ENCODE results near the gene ACTL6B.

Gene ACTL6B

GRCh38 chr7:100626530-100627237, 29.6 kb downstream of the ACTL6B start:
- peak; percentile 94 for DNase-seq

- DNase-seq: no peak
Measured at GRCh38 chr7:100626055-100626454, 30.2 kb downstream of the ACTL6B start.

DNA sequence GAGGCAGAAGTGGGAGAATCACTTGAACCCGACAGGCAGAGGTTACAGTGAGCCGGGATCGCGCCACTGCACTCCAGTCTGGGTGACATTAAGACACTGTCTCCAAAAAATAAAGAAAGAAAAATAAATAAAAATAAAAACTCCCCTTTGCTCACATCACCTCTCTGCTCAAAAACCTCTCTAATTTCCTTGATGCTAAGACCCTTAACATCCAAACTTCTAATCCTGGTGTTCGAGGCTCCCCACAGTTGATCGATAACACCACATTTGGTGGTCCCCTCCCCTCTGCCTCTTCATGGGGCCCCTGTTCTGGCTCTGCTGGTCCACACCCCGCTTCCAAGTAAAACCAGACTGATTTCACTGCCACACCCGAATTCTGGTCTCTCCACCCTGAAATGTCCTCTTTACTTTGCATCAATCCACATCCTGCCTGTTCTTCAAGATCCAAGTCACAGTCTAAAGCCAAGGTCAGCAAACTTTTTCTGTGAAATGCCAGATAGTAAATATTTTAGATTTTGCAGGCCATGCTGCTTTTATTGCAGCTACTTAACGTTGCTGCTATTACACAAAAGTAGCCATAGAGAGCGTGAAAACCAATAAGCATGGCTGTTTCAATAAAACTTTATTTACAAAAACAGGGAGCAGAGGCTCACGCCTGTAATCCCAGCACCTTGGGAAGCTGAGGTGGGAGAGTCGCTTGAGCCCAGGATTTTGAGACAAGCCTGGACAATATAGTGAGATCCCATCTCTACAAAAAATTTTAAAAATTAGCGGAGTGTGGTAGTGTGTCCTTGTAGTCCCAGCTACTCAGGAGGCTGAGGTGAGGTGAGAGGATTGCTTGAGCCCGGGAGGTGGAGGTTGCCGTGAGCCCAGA, 32.1 kb downstream of the ACTL6B start:
- DNase-seq: no peak

DNA sequence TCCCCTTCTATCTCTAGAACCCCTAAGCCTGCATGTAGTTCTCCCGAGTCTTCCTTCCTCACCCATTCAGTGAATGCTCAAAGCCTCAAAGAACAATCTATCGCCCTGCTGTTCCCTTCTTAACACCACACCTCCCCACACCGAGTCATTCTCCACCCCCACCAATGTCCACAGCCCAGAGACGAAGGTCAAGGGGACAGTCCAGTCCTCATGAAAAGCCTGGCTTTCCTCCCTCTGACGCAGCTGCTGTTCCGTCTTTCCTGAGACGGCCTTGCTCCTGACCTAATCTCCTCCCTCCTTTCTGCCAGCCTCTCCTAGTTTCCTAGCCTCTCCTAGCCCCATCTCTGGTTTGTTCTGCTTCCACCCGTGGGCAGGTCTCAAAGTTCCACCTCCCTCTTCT, 34.7 kb downstream of the ACTL6B start:
- no peak for DNase-seq

DNA sequence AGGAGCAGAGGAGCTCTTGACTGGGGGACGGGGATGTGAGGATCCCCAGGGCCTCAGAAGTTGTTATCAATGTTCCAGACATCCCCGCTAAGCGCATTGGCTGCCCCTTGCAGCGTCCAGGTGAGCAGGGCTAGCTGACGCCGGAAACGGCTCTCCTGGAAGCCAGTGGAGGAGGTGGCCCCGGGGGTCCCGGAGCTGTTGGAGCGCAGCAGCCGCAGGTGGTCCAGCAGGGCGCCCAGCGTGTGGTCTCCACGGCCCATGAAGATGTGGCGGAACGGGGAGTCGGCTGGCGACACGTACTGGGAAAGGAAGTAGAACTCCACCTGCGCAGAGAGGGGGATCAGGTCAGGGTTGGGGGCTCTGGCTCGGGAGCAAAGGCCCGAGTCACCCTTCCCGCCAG, 35.4 kb downstream of the ACTL6B start:
- DNase-seq: no peak

GRCh38 chr7:100620239-100620638, 36.0 kb downstream of the ACTL6B start:
- DNase-seq: no peak

GRCh38 chr7:100614308-100614861, 41.9 kb downstream of the ACTL6B start:
- DNase-seq: no peak

DNA sequence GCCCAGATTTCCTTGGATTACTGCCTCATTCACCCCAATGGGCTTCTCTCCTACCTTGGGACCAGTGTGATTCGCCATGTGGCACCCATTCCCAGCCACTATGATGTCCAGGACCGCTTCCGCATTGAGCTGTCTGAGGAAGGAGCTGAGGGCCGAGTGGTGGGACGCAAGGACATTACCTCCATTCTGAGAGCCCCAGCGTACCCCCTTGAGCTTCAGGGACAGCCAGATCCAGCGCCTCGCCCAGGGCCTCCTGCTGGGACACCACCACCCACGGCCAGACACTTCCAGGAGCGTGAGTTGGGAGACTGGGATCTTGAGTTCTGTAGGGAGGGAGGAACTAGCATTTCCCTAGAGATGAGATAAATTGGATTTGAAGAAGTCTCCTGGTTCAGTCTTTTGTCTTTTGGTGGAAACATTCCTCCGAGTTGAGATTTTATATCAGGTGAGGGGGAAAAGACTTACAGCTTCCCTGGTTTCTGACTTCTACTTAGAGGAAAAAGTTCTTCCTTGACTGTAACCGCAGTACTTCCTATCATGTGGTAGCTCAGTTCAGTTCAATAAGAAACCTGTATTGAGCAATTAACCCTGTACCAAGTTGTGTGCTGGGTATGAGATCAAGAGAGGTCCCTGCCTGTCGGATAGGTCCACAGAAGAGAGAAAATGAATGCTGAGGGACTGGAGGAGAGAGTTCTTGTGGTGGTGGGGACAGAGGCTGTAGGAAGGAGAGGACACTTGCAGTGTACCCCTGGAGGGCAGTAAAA, 42.7 kb downstream of the ACTL6B start:
- DNase-seq: no peak

DNA sequence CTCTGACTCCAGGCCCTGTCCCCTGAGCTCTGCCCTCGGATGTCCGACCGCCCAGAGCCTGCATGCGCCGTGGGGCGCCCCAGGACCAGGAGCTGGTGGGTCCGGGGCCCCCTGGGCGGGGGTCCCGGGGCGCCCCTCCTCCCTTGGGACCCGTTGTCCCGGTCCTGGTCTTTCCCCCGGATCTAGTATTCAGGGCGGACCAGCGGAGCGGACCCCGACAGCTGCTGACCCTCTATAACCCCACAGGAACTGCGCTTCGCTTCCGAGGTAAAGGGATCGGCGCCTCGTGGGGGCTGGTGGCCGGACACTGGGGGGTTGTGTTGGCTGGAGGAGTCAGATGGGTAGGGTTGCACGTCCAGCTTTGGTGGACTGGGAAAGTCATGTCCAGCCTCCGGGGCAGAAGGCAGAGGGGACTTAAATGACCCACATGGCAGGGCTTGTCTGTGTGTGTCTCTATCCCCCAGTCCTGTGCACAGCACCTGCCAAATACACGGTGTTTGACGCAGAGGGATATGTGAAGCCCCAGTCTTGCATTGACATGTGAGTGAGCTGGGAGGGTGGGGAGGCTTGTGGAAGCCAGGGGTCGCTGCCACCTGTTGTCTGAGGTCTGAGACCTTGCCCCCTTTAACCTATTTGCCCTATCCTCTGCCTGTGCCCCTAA, 43.4 kb downstream of the ACTL6B start:
- DNase-seq: peak; percentile 45

- peak; percentile 99 for DNase-seq
Measured at GRCh38 chr7:100611983-100612729, 44.1 kb downstream of the ACTL6B start, which contains the start of gene MOSPD3. TSS of gene MOSPD3 (plus strand) at chr7:100612540. CDS start at chr7:100612792, 252 bp downstream.

DNA sequence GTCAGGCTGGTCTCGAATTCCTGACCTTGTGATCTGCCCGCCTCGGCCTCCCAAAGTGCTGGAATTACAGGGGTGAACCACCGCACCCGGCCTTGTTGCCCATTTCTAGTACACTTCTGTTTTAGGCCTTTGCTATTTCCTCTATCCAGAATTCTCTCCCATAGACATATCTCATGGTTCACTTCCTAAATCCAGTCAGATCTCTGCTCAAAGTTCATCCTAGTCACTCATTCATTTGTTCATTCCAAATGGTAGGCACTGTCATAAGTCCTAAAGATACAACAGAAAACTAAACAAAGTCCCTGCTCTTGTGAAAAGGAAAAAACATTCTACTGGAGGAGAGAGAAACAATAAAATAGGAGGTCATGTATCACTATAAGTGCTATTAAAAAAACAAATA, 46.3 kb downstream of the ACTL6B start:
- no peak for DNase-seq

DNA sequence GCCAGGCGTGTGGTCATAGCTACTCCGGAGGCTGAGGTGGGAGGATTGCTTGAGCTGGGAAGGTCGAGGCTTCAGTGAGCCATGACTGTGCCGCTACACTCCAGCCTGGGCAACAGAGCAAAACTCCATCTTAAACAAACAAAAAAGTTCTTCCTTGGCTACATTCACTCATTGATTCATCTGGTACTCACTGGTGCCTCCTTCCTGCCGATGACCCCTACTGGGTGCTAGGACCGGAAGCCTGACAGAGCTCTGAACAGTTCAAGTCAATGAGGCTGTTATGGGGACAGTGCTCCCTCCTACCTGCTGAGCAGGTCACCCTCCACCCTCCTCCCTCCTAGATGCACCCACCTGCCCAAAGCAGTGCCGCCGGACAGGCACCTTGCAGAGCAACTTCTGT, 49.1 kb downstream of the ACTL6B start:
- DNase-seq: no peak

GRCh38 chr7:100606313-100606712, 49.9 kb downstream of the ACTL6B start:
- no peak for DNase-seq

- DNase-seq: peak; percentile 65
Measured at GRCh38 chr7:100604976-100605911, 51.0 kb downstream of the ACTL6B start.

DNA sequence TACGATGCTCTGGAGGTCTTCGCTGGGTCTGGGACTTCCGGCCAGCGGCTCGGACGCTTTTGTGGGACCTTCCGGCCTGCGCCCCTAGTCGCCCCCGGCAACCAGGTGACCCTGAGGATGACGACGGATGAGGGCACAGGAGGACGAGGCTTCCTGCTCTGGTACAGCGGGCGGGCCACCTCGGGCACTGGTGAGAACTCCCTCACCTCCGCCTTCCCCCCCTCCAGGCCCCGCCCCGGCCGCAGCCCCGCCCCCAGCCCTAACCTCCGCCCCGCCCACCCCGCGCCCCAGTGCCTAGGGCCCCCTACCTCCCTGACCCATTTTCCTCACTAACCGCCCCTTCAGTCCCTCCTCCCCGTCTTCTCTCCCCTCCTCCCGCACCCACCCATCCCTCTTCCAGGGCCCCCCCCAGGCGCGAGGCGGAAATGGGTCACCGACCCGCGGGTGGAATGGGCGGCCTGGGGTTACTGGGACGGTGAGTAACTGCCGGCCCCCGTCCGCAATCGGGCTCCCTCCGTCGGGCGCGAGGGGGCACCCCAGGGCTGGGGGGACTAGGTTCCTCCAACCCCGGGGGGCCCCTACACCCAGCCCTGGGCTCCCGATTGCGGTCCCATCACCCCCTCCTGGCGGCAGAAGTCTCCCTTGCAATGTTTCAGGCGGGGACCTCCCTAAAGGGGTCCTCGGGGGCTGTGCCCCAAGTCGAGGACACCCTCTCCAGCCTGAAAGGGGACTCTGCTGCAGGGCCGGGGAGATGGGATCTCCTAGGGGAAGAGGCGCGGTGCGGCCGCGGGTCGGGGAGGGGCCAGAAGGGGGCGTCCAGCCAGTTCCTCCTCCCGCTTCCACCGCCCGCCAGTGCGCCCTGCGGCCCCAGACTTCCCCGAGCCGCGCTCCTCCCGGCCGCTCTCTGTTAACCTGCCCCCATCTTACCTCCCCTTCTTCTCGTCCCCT, 51.9 kb downstream of the ACTL6B start:
- peak; percentile 86 for DNase-seq

- no peak for DNase-seq
Measured at GRCh38 chr7:100603726-100604027, 52.6 kb downstream of the ACTL6B start.

GRCh38 chr7:100602889-100603725, 53.1 kb downstream of the ACTL6B start:
- DNase-seq: no peak

GRCh38 chr7:100600730-100601038, 55.6 kb downstream of the ACTL6B start:
- DNase-seq: no peak

Data from CD4-positive, alpha-beta T cell treated with Interleukin-6 for 4 hours (primary cell).